Kidney (tissue), 14 donors: ENCODE measurements around the gene XPNPEP2. TPM values are rescaled to one million over a fixed set of nuclear protein-coding genes. Genes with fewer than 3 reads are reported as not detected.

Experiments
- DNase-seq, 5 donors: peaks; one replicate each; pipeline ENCODE4 v3.0.0-alpha.2; 2013 to 2020
- FAIRE-seq: peaks from 2 replicates; lab custom pipeline; 2012; peaks lifted over from hg19 to GRCh38; lab: Jason Lieb, UNC
- H3K27ac ChIP-seq, 2 donors: one replicate each; pipeline ENCODE4 v1.7.0; 2013; ENCODE audit warnings: low read depth in 2 of 2, low read length in 2 of 2, inconsistent platforms in 1 of 2
- H3K27me3 ChIP-seq: one replicate; pipeline ENCODE4 v1.7.1; 2013; ENCODE audit warnings: low read length, inconsistent platforms; ENCODE audit not compliant: control insufficient read depth, insufficient read depth
- H3K36me3 ChIP-seq, 3 donors: one replicate each; pipeline versions ENCODE4 v1.7.0 to v1.7.1; 2013; ENCODE audit warnings: low read length in 3 of 3, control low read depth in 1 of 3, inconsistent platforms in 1 of 3; ENCODE audit not compliant: insufficient read depth in 3 of 3, control insufficient read depth in 2 of 3
- H3K4me1 ChIP-seq, 3 donors: one replicate each; pipeline versions ENCODE4 v1.7.0 to v1.7.1; 2013; ENCODE audit warnings: low read length in 3 of 3, inconsistent platforms in 1 of 3, low read depth in 1 of 3; ENCODE audit not compliant: control insufficient read depth in 2 of 3, insufficient read depth in 2 of 3
- H3K4me3 ChIP-seq, 3 donors: one replicate each; pipeline versions ENCODE4 v1.7.0 to v1.8.1; 2013; ENCODE audit warnings: low read length in 3 of 3, control low read depth in 1 of 3, inconsistent platforms in 1 of 3
- H3K9ac ChIP-seq, 3 donors: one replicate each; pipeline versions ENCODE4 v1.7.0 to v1.7.1; 2013; ENCODE audit warnings: low read length in 3 of 3, control low read depth in 1 of 3, inconsistent platforms in 1 of 3
- H3K9me3 ChIP-seq, 3 donors: one replicate each; pipeline versions ENCODE4 v1.7.0 to v1.7.1; 2013; ENCODE audit warnings: low read length in 3 of 3, control low read depth in 1 of 3, inconsistent platforms in 1 of 3; ENCODE audit not compliant: control insufficient read depth in 2 of 3, insufficient read depth in 1 of 3
- intact Hi-C: fragments of 100-400 bp; cut with DNase I; formaldehyde crosslinking; loops from one replicate; pipeline ENCODE4 v1.11.1; 2022
- polyA plus RNA-seq: library from polyadenylated mRNA; stranded (reverse); fragments of 350-450 nt; fragmentation: Illumina TruSeq; extraction: RNeasy Lipid Tissue Mini Kit (QIAGEN cat#74804); gene quantifications from one replicate; pipeline ENCODE4 v1.2.3, GENCODE V29; 2014; ENCODE audit warnings: low read depth, low replicate concordance; ENCODE audit not compliant: insufficient read depth
- total RNA-seq: library from RNA; stranded (reverse); fragmentation: NEBNext Ultra II Directional; extraction: Animal tissue kit (Norgen Biotek cat#: 25700); gene quantifications from one replicate; pipeline ENCODE4 v1.2.1, GENCODE V29; 2021
- TF ChIP-seq, protein P1 (sequence below): IDR thresholded peaks from 3 replicates; pipeline ENCODE4 v1.5.1; 2012; ENCODE audit warnings: mild to moderate bottlenecking, moderate library complexity, borderline replicate concordance; ENCODE audit not compliant: insufficient read depth; ENCODE audit errors: extremely low read depth
- donor health status: control.
- donor health status: control.
- donor health status: control.
- donor health status: control.
- donor health status: control.
- donor health status: DM: yes; HTN: yes; CAD: no.
- donor health status: Normal renal cell carcinoma (clear cell type).

Gene XPNPEP2
- total and polyA plus RNA-seq, 2 donors from 2014 or later = 2.0 to 78.6 TPM

DNA sequence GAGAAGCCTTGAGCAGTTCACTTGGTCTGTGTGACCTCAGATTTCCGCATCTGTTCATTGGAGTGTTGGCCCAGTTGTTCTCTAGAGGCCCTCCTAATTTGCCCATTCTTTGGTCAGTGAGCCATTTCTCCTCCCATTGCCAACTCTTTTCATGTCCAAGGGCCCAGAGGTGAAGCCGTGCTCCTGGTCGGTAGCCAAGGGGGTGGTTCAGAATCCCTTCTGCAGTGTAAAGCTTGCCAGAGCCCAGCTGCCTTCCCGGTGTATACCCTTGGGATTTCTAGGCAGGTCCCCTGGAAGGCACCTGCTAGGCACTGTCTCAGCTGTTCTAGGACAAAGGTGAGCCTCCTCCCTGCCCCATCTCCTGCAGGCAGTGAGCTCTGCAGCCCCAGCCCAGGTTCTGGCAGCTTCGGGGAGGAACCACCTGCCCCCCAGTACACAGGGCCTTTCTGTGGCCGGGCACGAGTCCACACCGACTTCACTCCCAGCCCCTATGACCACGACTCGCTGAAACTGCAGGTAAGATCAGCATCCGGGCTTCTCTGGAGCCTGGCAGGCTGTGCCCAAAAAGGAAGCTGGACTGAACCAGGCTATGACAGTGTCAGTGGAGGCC lies 53.3 kb downstream of the XPNPEP2 start:
- FAIRE-seq (no peak), DNase-seq (no peak)
- intact Hi-C loops = no loop called here
- Histone ChIP-seq H3K27ac (no peak overlapping the region), H3K36me3 (no peaks in the 10 kb centered on the region), H3K27me3 (no peaks in the 10 kb centered on the region), H3K4me3 (no peak overlapping the region), H3K4me1 (no peaks in the 10 kb centered on the region), H3K9ac (no peak overlapping the region), H3K9me3 (no peaks in the 10 kb centered on the region)
- TF ChIP-seq, protein P1, sequence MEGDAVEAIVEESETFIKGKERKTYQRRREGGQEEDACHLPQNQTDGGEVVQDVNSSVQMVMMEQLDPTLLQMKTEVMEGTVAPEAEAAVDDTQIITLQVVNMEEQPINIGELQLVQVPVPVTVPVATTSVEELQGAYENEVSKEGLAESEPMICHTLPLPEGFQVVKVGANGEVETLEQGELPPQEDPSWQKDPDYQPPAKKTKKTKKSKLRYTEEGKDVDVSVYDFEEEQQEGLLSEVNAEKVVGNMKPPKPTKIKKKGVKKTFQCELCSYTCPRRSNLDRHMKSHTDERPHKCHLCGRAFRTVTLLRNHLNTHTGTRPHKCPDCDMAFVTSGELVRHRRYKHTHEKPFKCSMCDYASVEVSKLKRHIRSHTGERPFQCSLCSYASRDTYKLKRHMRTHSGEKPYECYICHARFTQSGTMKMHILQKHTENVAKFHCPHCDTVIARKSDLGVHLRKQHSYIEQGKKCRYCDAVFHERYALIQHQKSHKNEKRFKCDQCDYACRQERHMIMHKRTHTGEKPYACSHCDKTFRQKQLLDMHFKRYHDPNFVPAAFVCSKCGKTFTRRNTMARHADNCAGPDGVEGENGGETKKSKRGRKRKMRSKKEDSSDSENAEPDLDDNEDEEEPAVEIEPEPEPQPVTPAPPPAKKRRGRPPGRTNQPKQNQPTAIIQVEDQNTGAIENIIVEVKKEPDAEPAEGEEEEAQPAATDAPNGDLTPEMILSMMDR = no peak

DNA sequence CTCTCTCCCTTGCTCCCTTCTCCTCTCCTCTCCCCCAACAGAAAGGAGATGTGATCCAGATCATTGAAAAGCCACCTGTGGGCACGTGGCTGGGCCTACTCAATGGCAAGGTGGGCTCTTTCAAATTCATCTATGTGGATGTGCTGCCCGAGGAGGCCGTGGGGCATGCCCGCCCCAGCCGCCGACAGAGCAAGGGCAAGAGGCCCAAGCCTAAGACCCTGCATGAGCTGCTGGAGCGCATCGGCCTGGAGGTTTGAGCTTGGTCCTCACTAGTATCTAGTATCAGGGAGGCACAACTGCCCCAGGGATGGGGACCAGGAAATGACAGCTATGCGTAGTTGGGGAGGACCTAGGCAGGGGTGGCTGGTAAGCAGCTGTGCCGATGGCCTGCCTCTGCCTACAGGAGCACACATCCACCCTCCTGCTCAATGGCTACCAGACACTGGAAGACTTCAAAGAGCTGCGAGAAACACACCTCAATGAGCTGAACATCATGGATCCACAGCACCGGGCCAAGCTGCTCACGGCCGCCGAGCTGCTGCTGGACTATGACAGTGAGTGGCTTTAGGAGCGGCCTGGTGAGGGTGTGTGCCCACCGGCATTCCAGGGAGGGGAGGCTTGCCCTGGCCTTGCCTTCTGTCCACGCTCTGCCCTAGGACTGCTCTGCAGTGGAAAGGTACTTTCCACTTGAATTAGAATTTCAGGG lies 54.0 kb downstream of the XPNPEP2 start:
- H3K27me3 ChIP-seq = no peaks in the 10 kb centered on the region
- H3K4me1 ChIP-seq = no peaks in the 10 kb centered on the region
- TF ChIP-seq, protein P1 = no peak
- no peaks in the 10 kb centered on the region for H3K36me3 ChIP-seq
- FAIRE-seq (no peak), DNase-seq (no peak)
- intact Hi-C loops = no loop called here
- no peak overlapping the region for H3K4me3 ChIP-seq
- no peak overlapping the region for H3K9ac ChIP-seq
- H3K9me3 ChIP-seq = no peaks in the 10 kb centered on the region
- H3K27ac ChIP-seq = no peak overlapping the region

DNA sequence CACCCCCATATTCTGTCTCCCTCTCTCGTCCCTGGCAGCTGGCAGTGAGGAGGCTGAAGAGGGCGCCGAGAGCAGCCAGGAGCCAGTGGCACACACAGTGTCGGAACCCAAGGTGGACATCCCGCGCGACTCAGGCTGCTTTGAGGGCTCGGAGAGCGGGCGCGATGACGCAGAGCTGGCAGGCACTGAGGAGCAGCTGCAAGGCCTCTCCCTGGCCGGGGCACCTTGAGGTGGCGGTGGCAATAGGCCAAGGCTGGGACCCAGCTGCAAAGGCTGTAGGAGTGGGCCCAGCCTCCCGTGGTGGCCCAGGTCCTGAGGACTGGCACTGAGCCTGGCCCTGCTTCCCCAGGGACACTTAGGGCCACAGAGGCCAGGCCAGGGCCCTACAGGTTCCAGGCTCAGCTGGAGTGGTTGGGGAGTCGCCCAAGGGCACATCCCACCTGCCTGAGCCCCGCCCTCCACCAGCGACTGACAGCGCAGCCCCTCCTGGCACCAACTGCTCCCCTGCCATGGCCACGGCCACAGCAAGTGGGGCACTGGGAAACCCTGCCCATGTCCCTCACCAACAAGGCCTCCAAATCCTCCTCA lies 54.9 kb downstream of the XPNPEP2 start:
- Histone ChIP-seq H3K27ac (no peak overlapping the region), H3K36me3 (no peaks in the 10 kb centered on the region), H3K27me3 (no peaks in the 10 kb centered on the region), H3K4me1 (no peaks in the 10 kb centered on the region), H3K4me3 (no peak overlapping the region), H3K9ac (no peak overlapping the region), H3K9me3 (no peaks in the 10 kb centered on the region)
- FAIRE-seq (no peak), DNase-seq (no peak)
- TF ChIP-seq, protein P1 = no peak
- intact Hi-C loops = no loop called here
